ENCODE measurements around the gene NDE1.

NDE1 gene

DNA sequence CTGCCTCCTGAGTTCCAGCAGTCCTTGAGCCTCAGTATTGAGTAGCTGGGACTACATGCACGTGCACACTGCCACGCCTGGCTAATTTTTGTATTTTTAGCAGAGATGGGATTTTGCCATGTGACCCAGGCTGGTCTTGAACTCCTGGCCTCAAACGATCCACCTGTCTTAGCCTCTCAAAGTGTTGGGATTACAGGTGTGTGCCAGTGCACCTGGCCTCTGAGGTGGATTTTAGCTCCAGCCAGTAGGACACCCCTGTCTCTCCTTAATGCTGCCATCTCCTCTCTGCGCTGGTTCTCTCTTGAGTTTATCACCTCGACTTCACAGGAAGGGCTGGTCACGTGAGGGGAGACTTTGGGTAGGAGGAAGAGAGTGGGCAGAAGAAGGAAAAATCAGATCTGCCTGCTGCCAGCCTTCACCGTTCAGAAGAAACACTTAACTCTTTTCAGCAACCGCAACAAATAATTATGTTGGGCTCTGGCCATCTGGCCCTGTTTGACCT is 55.1 kb downstream of the NDE1 start:
- Histone ChIP-seq H3K4me1 (ENCODE audit: control insufficient read depth, low read depth, low read length) (no peaks in the 10 kb centered on the region), H3K9ac (ENCODE audit: low read length) (no peak overlapping the region), H3K27ac (ENCODE audit: low read length) (no peak overlapping the region), H3K9me3 (ENCODE audit: control insufficient read depth, low read depth, low read length) (no peaks in the 10 kb centered on the region), H3K27me3 (ENCODE audit: control insufficient read depth, insufficient read depth, low read length) (no peaks in the 10 kb centered on the region), H3K36me3 (ENCODE audit: control insufficient read depth, low read depth, low read length) (peaks cover under 1% of the 10 kb centered on the region), H3K4me3 (ENCODE audit: low read length) (no peak overlapping the region)

DNA sequence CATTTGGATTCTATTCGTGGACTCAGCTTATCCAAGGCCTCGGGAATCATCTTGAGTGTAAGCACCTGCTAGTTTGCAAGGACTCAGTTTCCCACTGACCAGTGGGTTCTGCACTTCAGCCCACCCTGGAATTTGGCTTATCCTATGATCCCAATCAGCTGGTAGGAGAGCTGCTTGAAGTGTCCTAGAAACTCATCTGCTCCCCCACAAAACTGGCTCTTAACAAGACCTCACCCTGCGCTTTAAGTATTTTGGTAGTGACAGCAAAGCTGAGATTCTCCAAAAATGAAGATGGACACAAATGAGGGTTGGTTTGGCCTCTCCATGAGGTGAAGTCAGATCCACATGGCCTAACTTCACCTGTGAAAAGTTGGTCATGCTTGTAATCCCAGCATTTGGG is 57.3 kb downstream of the NDE1 start:
- Histone ChIP-seq H3K9ac (ENCODE audit: low read length) (no peak overlapping the region), H3K27ac (ENCODE audit: low read length) (no peak overlapping the region), H3K4me1 (ENCODE audit: control insufficient read depth, low read depth, low read length) (no peaks in the 10 kb centered on the region), H3K27me3 (ENCODE audit: control insufficient read depth, insufficient read depth, low read length) (no peaks in the 10 kb centered on the region), H3K9me3 (ENCODE audit: control insufficient read depth, low read depth, low read length) (no peaks in the 10 kb centered on the region), H3K4me3 (ENCODE audit: low read length) (no peak overlapping the region), H3K36me3 (ENCODE audit: control insufficient read depth, low read depth, low read length) (no peaks in the 10 kb centered on the region)

DNA sequence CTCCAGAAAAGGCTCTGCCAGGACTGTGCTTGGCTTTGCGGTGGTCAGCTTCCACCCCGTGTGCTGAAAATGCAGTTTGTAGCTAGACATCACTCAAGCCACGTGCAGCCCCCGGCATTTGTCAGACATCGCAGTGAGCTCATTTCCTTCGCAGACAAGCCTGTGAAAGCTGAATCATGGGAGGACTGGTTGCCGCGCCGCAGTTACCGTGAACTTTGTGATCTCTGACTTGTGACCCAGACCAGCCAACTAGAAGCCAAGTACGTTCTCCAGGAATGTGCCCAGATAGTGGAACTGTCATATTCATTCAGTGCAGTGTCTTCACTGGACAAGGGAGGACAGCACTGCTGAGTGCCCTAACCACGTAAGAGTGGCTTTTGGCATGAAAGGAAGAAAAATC is 58.1 kb downstream of the NDE1 start:
- no peaks in the 10 kb centered on the region for H3K9me3 ChIP-seq (ENCODE audit: control insufficient read depth, low read depth, low read length)
- H3K27ac ChIP-seq (ENCODE audit: low read length): no peak overlapping the region
- H3K27me3 ChIP-seq (ENCODE audit: control insufficient read depth, insufficient read depth, low read length): no peaks in the 10 kb centered on the region
- no peaks in the 10 kb centered on the region for H3K36me3 ChIP-seq (ENCODE audit: control insufficient read depth, low read depth, low read length)
- H3K4me1 ChIP-seq (ENCODE audit: control insufficient read depth, low read depth, low read length): no peaks in the 10 kb centered on the region
- H3K9ac ChIP-seq (ENCODE audit: low read length): no peak overlapping the region
- no peak overlapping the region for H3K4me3 ChIP-seq (ENCODE audit: low read length)

DNA sequence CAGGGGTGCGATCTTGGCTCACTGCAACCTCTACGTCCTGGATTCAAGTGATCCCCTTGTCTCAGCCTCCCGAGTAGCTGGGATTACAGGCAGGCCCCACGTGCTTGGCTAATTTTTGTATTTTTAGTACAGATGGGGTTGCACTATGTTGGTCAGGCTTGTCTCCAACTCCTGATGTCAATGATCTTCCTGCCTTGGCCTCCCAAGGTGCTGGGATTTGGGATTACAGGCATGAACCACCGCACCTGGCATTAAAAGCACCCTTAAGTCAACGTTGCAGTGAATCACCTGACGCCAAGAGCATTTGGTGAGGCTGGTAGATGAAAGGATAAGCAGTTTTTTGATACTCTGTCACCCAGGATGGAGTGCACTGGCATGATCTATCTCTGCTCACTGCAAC is 59.0 kb downstream of the NDE1 start:
- H3K36me3 ChIP-seq (ENCODE audit: control insufficient read depth, low read depth, low read length): no peaks in the 10 kb centered on the region
- no peaks in the 10 kb centered on the region for H3K27me3 ChIP-seq (ENCODE audit: control insufficient read depth, insufficient read depth, low read length)
- H3K9ac ChIP-seq (ENCODE audit: low read length): no peak overlapping the region
- no peak overlapping the region for H3K27ac ChIP-seq (ENCODE audit: low read length)
- H3K9me3 ChIP-seq (ENCODE audit: control insufficient read depth, low read depth, low read length): no peaks in the 10 kb centered on the region
- no peak overlapping the region for H3K4me3 ChIP-seq (ENCODE audit: low read length)
- H3K4me1 ChIP-seq (ENCODE audit: control insufficient read depth, low read depth, low read length): no peaks in the 10 kb centered on the region

DNA sequence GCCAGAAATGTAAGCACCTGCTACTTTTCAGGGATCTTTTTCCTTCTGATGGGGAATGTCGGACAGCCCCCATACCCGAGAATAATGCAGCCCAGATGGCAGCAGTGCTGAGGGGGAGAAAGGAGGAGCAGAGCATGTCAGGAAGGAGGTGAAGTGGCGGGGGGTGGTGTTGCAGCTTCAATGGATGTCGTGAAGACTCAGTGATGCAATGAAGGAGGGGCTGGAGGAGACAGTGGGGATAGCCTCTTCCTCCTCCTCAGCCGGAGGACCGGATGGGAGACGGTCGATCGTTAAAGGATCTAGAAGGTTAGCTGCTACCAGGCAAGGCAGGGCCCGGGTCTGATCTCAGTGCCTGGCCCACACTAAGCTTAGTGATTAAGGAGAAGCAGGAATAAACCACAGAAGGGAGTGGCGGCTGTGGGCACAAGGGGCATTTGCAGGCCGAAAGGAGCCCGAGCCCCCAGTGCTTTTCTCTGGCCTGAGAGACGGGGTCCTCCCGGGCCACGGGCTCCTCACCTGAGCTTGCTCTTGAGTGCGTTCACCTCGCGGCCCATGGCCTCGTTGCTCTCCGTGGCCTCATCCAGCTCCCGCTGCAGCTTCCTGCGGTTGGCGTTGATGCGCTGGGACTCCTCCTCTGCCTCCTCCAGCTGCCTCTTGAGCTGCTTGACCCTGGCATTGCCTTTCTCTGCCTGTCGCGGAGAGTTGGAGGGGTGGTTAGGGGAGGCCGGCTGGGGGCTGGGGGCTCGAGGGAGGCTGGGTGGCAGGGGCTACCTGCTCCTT is 64.5 kb downstream of the NDE1 start:
- no peak overlapping the region for H3K4me3 ChIP-seq (ENCODE audit: low read length)

DNA sequence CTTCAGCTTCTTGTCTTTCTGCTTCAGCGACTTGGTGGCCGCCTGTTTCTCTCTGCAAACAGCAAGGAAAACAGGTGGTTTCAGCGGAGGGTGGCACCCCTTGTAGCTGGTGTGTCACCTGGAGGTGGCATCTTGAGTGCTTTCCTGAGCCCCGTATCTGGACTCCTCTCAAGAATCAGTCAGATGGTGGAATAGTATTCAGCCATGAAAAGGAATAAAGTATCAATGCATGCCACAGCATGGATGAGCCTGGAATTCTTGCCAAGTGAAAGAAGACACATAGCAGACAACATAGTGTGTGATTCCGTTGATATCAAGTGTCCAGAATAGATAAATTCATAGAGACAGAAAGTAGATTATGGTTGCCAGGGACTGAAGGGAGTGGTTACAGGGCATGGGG is 65.2 kb downstream of the NDE1 start:
- H3K27me3 ChIP-seq (ENCODE audit: control insufficient read depth, insufficient read depth, low read length): no peaks in the 10 kb centered on the region

More for the DNA sequence above, 64.5 kb downstream of the NDE1 start:
- no peaks in the 10 kb centered on the region for H3K9me3 ChIP-seq (ENCODE audit: control insufficient read depth, low read depth, low read length)
- H3K9ac ChIP-seq (ENCODE audit: low read length): no peak overlapping the region
- no peaks in the 10 kb centered on the region for H3K36me3 ChIP-seq (ENCODE audit: control insufficient read depth, low read depth, low read length)
- no peaks in the 10 kb centered on the region for H3K4me1 ChIP-seq (ENCODE audit: control insufficient read depth, low read depth, low read length)
- no peaks in the 10 kb centered on the region for H3K27me3 ChIP-seq (ENCODE audit: control insufficient read depth, insufficient read depth, low read length)
- no peak overlapping the region for H3K27ac ChIP-seq (ENCODE audit: low read length)

DNA sequence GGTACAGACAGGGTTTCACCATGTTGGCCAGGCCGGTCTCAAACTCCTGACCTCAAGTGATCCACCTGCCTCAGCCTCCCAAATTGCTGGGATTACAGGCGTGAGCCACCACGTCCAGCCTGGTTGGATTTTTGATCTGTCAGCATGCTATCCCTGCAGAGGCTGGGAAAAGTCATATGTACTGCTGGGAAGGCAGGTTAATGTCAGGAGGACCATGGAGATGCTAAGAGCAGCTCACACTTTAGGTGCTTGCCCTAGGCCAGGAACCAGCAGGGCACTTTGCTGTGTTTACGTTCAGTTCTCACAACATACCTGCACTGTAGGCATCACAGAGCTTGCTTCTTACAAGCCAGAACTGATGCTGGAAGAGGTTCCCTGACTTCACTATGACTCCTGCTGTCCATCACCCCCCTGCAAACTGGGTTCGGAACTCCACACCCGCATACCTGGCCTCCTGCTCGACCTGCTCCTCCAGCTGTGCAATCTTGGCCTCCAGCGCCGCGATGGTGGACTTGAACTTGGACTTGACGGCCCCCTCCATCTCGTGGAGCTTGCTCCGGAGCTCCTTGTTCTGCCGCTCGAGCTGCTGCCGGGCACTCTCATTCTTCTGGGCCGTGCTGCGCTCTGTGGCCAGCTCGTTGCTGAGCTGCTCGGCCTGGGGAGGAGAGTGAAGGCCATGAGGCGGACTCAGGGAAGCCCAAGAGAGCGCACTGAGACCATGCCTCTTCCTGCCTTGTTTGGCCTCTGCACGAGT is 66.8 kb downstream of the NDE1 start:
- Histone ChIP-seq H3K36me3 (ENCODE audit: control insufficient read depth, low read depth, low read length) (no peaks in the 10 kb centered on the region), H3K9ac (ENCODE audit: low read length) (no peak overlapping the region), H3K27me3 (ENCODE audit: control insufficient read depth, insufficient read depth, low read length) (no peaks in the 10 kb centered on the region), H3K9me3 (ENCODE audit: control insufficient read depth, low read depth, low read length) (no peaks in the 10 kb centered on the region), H3K4me3 (ENCODE audit: low read length) (no peak overlapping the region), H3K27ac (ENCODE audit: low read length) (no peak overlapping the region), H3K4me1 (ENCODE audit: control insufficient read depth, low read depth, low read length) (no peaks in the 10 kb centered on the region)

More for the DNA sequence above, 65.2 kb downstream of the NDE1 start:
- no peaks in the 10 kb centered on the region for H3K4me1 ChIP-seq (ENCODE audit: control insufficient read depth, low read depth, low read length)
- no peaks in the 10 kb centered on the region for H3K36me3 ChIP-seq (ENCODE audit: control insufficient read depth, low read depth, low read length)
- no peaks in the 10 kb centered on the region for H3K9me3 ChIP-seq (ENCODE audit: control insufficient read depth, low read depth, low read length)
- no peak overlapping the region for H3K9ac ChIP-seq (ENCODE audit: low read length)
- no peak overlapping the region for H3K4me3 ChIP-seq (ENCODE audit: low read length)
- H3K27ac ChIP-seq (ENCODE audit: low read length): no peak overlapping the region

DNA sequence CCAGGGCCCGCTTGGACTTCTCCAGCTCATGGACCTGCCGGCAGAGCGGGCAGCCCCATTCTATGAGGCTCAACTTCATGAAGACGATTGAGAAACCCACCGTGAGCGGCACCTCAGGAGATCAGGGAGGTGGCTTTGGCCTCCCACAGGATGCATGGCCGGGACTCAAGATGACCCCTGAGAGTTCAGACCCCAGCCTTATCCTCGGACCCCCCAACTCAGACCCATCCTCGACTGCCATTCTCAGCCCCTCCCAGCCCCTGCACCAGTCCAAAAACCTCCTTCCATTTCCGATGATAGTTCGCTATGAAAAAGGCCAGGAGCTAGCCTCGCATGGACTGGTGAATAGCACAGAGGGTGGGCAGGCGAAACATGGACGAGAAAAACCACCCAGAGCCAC is 71.0 kb downstream of the NDE1 start:
- Histone ChIP-seq H3K4me3 (ENCODE audit: low read length) (no peak overlapping the region), H3K9ac (ENCODE audit: low read length) (no peak overlapping the region), H3K27me3 (ENCODE audit: control insufficient read depth, insufficient read depth, low read length) (no peaks in the 10 kb centered on the region), H3K4me1 (ENCODE audit: control insufficient read depth, low read depth, low read length) (no peaks in the 10 kb centered on the region), H3K9me3 (ENCODE audit: control insufficient read depth, low read depth, low read length) (no peaks in the 10 kb centered on the region), H3K27ac (ENCODE audit: low read length) (no peak overlapping the region), H3K36me3 (ENCODE audit: control insufficient read depth, low read depth, low read length) (peaks cover 3% of the 10 kb centered on the region)

DNA sequence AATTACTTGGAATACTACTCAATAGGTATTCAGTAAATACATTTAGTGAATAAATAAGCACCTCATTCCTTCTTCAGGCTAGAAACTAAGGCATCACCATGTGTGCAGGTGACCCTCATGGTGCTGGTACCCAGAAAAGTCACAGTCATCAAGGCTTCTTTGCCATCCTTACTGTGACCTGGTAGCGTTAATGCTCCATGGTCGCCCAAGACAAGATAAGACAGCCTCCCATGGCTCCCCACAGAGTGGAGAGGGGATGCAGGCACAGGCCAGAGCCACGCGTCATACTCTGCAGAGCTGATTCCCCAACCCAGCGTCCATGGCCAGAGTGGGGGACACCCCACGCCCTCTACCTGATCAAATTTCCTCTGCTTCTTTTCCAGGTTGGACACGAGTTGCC is 73.8 kb downstream of the NDE1 start:
- H3K9ac ChIP-seq (ENCODE audit: low read length): no peak overlapping the region
- H3K4me3 ChIP-seq (ENCODE audit: low read length): no peak overlapping the region
- no peaks in the 10 kb centered on the region for H3K9me3 ChIP-seq (ENCODE audit: control insufficient read depth, low read depth, low read length)
- no peaks in the 10 kb centered on the region for H3K27me3 ChIP-seq (ENCODE audit: control insufficient read depth, insufficient read depth, low read length)
- peaks cover 3% of the 10 kb centered on the region for H3K36me3 ChIP-seq (ENCODE audit: control insufficient read depth, low read depth, low read length)
- no peaks in the 10 kb centered on the region for H3K4me1 ChIP-seq (ENCODE audit: control insufficient read depth, low read depth, low read length)
- H3K27ac ChIP-seq (ENCODE audit: low read length): no peak overlapping the region

DNA sequence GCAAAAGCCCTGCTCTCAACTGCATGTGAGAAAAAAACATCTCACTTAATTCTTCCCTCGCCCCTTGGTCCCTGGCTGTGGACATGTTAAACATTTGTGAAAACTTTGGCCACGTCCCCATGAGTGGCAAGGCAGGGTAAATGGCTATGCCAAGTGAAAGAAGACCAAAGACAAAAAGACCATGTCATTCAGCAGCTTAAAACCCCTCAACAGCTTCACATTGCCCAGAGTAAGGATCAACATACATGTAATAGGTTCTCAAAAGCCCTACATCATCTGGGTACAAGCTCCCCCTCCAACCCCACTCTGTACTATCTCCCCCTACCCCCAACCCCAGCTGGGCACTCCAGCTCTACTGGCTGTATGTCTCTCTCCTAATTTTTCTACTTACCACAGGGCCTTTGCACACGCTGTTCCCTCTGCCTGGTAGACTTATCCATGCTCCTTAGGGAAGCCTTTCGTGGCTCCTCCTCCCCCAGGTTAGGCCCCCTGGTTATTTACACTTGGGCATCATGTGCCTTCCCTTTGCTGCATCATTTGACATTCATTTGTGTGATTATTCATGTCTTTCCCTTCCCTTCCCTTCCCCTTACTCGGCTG is 75.7 kb downstream of the NDE1 start:
- Histone ChIP-seq H3K36me3 (ENCODE audit: control insufficient read depth, low read depth, low read length) (peaks cover 3% of the 10 kb centered on the region), H3K27ac (ENCODE audit: low read length) (no peak overlapping the region), H3K4me3 (ENCODE audit: low read length) (no peak overlapping the region), H3K4me1 (ENCODE audit: control insufficient read depth, low read depth, low read length) (no peaks in the 10 kb centered on the region), H3K9ac (ENCODE audit: low read length) (no peak overlapping the region), H3K27me3 (ENCODE audit: control insufficient read depth, insufficient read depth, low read length) (no peaks in the 10 kb centered on the region), H3K9me3 (ENCODE audit: control insufficient read depth, low read depth, low read length) (no peaks in the 10 kb centered on the region)

DNA sequence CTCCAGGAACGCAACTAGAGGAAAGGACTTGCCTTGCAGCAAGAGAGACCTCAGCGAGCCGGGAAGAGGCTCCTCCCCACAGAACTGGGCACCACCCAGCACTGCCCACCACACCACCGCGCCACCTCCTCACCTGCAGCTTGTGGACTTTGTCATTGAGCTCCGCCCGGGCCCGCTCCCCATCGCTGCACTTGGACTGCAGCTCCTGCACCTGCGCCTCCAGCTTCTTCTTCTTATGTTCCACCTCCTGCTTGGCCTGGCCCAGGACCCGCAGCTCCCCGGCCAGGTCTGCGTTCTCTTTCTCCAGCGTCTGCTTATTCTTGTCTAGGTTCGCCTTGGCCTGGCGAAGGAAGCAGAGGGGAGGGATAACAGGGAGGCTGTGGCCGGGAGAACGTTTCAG is 76.7 kb downstream of the NDE1 start:
- no peaks in the 10 kb centered on the region for H3K9me3 ChIP-seq (ENCODE audit: control insufficient read depth, low read depth, low read length)
- no peak overlapping the region for H3K4me3 ChIP-seq (ENCODE audit: low read length)
- no peak overlapping the region for H3K9ac ChIP-seq (ENCODE audit: low read length)
- H3K4me1 ChIP-seq (ENCODE audit: control insufficient read depth, low read depth, low read length): no peaks in the 10 kb centered on the region
- H3K27ac ChIP-seq (ENCODE audit: low read length): no peak overlapping the region
- no peaks in the 10 kb centered on the region for H3K27me3 ChIP-seq (ENCODE audit: control insufficient read depth, insufficient read depth, low read length)
- H3K36me3 ChIP-seq (ENCODE audit: control insufficient read depth, low read depth, low read length): peaks cover 3% of the 10 kb centered on the region
